IgD-negative memory B cell (primary cell): Measurements from ENCODE around the gene KRT72. TPM values are rescaled to one million over a fixed set of nuclear protein-coding genes. Genes with fewer than 3 reads are reported as not detected.
"Not testable (repeated sequence)": the region's sequence is repeated elsewhere in the genome, so short reads cannot be mapped to it uniquely, and the experiment has no call there.

ENCODE experiments used
- H3K27ac Mint-ChIP-seq, 3 donors: one replicate each; pipeline ENCODE4 v1.8.0; 2020 to 2022; ENCODE audit warnings: mild to moderate bottlenecking in 3 of 3, mixed read lengths in 3 of 3, moderate library complexity in 1 of 3
- H3K27me3 Mint-ChIP-seq: one replicate; pipeline ENCODE4 v1.8.0; 2021; ENCODE audit warnings: mixed read lengths
- H3K36me3 Mint-ChIP-seq: one replicate; pipeline ENCODE4 v1.8.0; 2020; ENCODE audit warnings: mild to moderate bottlenecking, mixed read lengths
- H3K4me1 Mint-ChIP-seq, 3 donors: one replicate each; pipeline ENCODE4 v1.8.0; 2020 to 2022; ENCODE audit warnings: mixed read lengths in 3 of 3, mild to moderate bottlenecking in 1 of 3
- H3K4me3 Mint-ChIP-seq, 4 donors: one replicate each; pipeline ENCODE4 v1.8.0; 2020 to 2022; ENCODE audit warnings: mild to moderate bottlenecking in 4 of 4, mixed read lengths in 4 of 4, moderate library complexity in 3 of 4
- H3K9me3 Mint-ChIP-seq, 3 donors: one replicate each; pipeline ENCODE4 v1.8.0; 2020 to 2021; ENCODE audit warnings: mixed read lengths in 3 of 3, mild to moderate bottlenecking in 1 of 3
- polyA plus RNA-seq: library from polyadenylated mRNA; unstranded; fragments of 300-500 nt; fragmentation: Illumina TruSeq; gene quantifications from one replicate; pipeline ENCODE4 v1.2.3, GENCODE V29; 2021

Gene KRT72
- polyA plus RNA-seq, 1 donor from 2014 or later: not detected

GRCh38 chr12:52605542-52605941 lies 4.3 kb upstream of the KRT72 start:
- Mint-ChIP-seq H3K9me3 (no peaks in the 10 kb centered on the region), H3K27ac (no peak overlapping the region), H3K4me3 (no peak overlapping the region), H3K27me3 (peaks cover 23% of the 10 kb centered on the region), H3K36me3 (no peaks in the 10 kb centered on the region), H3K4me1 (peaks cover 0 to 2% (median 0%) of the 10 kb centered on the region in 3 donors)

DNA sequence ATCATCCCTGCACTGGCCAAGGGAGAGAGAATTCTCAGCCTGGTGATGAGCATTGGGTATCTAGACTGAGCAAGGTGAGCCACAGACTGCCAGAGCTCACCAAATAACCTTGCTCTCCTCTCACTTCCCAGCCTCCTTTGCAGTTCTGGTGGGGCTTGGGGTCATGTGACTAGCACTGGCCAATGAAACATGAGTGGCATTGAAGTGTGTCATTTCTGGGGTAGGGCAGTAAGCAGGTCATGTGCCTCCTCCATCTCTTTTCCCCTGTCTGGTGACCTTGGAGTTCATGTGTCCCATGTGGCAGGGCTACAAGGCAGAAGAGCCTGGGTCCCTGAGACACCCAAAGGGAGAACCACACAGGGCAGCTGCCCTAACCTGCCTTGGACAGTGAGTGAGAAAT lies 3.6 kb upstream of the KRT72 start:
- H3K4me1 Mint-ChIP-seq: peaks cover 0 to 2% (median 0%) of the 10 kb centered on the region in 3 donors
- peaks cover 26% of the 10 kb centered on the region for H3K27me3 Mint-ChIP-seq
- H3K27ac Mint-ChIP-seq: peak overlapping the region in 1 of 3 donors; percentile 74
- H3K36me3 Mint-ChIP-seq: no peaks in the 10 kb centered on the region
- no peak overlapping the region for H3K4me3 Mint-ChIP-seq
- H3K9me3 Mint-ChIP-seq: no peaks in the 10 kb centered on the region

DNA sequence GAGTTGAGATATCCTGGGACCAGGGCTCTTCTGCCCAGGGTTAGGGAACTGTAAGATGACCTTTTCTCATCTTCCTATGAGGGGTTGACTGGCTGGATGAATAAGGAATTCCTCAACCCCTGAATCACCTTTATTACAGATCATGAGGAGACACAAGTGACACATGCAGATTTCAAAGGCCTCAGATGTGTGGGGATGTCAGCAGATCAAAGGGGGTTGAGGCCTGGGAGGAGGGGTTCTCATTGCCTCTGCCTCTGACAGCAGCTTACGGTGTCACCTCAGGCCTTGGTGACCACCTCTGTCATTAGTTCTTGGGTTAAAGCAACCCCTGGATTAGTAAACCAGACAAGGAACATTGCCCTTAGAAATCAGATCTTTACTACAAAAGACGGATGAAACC lies 2.1 kb upstream of the KRT72 start:
- no peak overlapping the region for H3K4me3 Mint-ChIP-seq
- H3K27me3 Mint-ChIP-seq: peaks cover 21% of the 10 kb centered on the region
- H3K4me1 Mint-ChIP-seq: peaks cover 0 to 2% (median 0%) of the 10 kb centered on the region in 3 donors

GRCh38 chr12:52602552-52602951 lies 1.3 kb upstream of the KRT72 start:
- Mint-ChIP-seq H3K27me3 (peaks cover 21% of the 10 kb centered on the region), H3K4me1 (peaks cover 0 to 2% (median 0%) of the 10 kb centered on the region in 3 donors), H3K4me3 (no peak overlapping the region), H3K36me3 (no peaks in the 10 kb centered on the region), H3K27ac (no peak overlapping the region), H3K9me3 (peaks cover 0 to 2% (median 0%) of the 10 kb centered on the region in 3 donors)

More for the DNA sequence above, 2.1 kb upstream of the KRT72 start:
- Mint-ChIP-seq H3K27ac (no peak overlapping the region), H3K9me3 (peaks cover 0 to 2% (median 0%) of the 10 kb centered on the region in 3 donors), H3K36me3 (no peaks in the 10 kb centered on the region)

DNA sequence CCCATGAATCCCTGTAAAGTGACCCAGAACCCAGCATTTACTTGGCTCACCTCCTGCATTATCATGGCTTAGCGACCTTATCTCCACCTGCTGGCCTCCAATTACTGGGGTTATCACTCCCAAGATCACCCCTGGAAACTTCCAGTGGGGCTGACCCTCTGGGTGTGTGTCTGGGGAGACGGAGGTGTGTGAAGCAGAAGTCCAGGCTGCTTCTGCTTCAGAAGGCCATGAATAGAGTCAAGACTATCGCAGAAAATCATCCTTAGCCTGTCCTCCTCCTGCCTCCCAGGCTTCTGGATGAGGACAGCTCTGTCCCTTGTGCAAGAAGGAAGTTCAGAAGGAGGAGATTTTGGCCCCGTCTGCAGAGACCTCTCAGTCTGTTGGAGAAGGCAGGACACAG lies 408 bp upstream of the KRT72 start:
- Mint-ChIP-seq H3K27ac (no peak overlapping the region), H3K4me1 (peaks cover 0 to 2% (median 0%) of the 10 kb centered on the region in 3 donors)

DNA sequence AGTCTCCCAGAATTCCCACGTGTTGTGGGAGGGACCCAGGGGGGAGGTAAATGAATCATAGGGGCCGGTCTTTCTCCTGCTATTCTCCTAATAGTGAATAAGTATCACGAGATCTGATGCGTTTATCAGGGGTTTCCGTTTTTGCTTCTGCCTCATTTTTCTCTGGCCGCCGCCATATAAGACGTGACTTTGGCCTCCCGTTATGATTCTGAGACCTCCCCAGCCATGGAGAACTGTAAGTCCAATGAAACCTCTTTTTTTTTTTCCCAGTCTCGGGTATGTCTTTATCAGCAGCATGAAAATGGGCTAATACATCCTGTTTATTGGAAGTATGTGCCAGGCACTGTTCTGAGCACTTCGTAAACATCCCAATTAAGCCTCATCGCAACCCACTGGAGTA lies 788 bp downstream of the KRT72 start:
- no peak overlapping the region for H3K27ac Mint-ChIP-seq
- peaks cover 0 to 2% (median 0%) of the 10 kb centered on the region in 3 donors for H3K4me1 Mint-ChIP-seq
- H3K36me3 Mint-ChIP-seq: no peaks in the 10 kb centered on the region
- peaks cover 0 to 2% (median 0%) of the 10 kb centered on the region in 3 donors for H3K9me3 Mint-ChIP-seq
- H3K4me3 Mint-ChIP-seq: no peak overlapping the region
- H3K27me3 Mint-ChIP-seq: peaks cover 21% of the 10 kb centered on the region

More for the DNA sequence above, 408 bp upstream of the KRT72 start:
- H3K9me3 Mint-ChIP-seq: peaks cover 0 to 2% (median 0%) of the 10 kb centered on the region in 3 donors
- no peaks in the 10 kb centered on the region for H3K36me3 Mint-ChIP-seq
- H3K4me3 Mint-ChIP-seq: no peak overlapping the region
- H3K27me3 Mint-ChIP-seq: peaks cover 20% of the 10 kb centered on the region

GRCh38 chr12:52600071-52600470 lies 1.2 kb downstream of the KRT72 start:
- no peak overlapping the region for H3K27ac Mint-ChIP-seq
- peaks cover 21% of the 10 kb centered on the region for H3K27me3 Mint-ChIP-seq
- H3K4me3 Mint-ChIP-seq: no peak overlapping the region
- H3K36me3 Mint-ChIP-seq: no peaks in the 10 kb centered on the region
- peaks cover 0 to 2% (median 0%) of the 10 kb centered on the region in 3 donors for H3K9me3 Mint-ChIP-seq
- H3K4me1 Mint-ChIP-seq: peaks cover 0 to 2% (median 0%) of the 10 kb centered on the region in 3 donors

GRCh38 chr12:52598966-52599365 lies 2.3 kb downstream of the KRT72 start:
- no peaks in the 10 kb centered on the region for H3K36me3 Mint-ChIP-seq
- H3K27ac Mint-ChIP-seq: no peak overlapping the region
- peaks cover 24% of the 10 kb centered on the region for H3K27me3 Mint-ChIP-seq
- peaks cover 0 to 2% (median 0%) of the 10 kb centered on the region in 3 donors for H3K4me1 Mint-ChIP-seq
- peaks cover 0 to 5% (median 0%) of the 10 kb centered on the region in 3 donors for H3K9me3 Mint-ChIP-seq
- no peak overlapping the region for H3K4me3 Mint-ChIP-seq

DNA sequence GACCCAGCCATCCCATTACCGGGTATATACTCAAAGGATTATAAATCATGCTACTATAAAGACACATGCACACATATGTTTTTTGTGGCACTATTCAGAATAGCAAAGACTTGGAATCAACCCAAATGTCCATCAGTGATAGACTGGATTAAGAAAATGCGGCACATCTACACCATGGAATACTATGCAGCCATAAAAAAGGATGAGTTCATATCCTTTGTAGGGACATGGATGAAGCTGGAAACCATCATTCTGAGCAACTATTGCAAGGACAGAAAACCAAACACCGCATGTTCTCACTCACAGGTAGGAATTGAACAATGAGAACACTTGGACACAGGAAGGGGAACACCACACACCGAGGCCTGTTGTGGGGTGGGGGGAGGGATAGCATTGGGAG lies 7.0 kb downstream of the KRT72 start:
- H3K27me3 Mint-ChIP-seq: peaks cover 14% of the 10 kb centered on the region
- not testable (repeated sequence) for H3K9me3 Mint-ChIP-seq, H3K4me3 Mint-ChIP-seq, H3K27ac Mint-ChIP-seq, H3K4me1 Mint-ChIP-seq, H3K36me3 Mint-ChIP-seq

DNA sequence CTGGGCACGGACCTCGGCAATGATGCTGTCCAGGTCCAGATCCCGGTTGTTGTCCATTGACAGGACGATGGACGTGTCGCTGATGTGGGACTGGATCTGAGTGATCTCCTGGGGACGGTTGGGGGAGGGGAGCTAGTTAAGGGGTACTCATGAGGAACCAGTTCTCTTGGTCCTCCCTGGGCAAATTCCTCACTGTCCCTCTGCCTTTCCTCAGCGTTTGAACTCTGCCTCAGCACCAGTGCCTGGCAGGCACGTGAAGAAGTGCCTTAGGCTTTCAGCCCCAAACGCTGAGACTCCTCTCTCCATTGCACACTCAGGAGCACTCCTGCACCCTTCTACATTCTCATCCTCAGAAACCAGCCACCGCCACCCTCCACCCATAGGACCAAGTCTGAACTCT lies 9.7 kb downstream of the KRT72 start:
- Mint-ChIP-seq H3K27ac (peak overlapping the region in 1 of 3 donors; percentile 3), H3K36me3 (no peaks in the 10 kb centered on the region)

GRCh38 chr12:52590021-52590420 lies 11.2 kb downstream of the KRT72 start:
- no peaks in the 10 kb centered on the region for H3K36me3 Mint-ChIP-seq
- peaks cover 0 to 3% (median 0%) of the 10 kb centered on the region in 3 donors for H3K9me3 Mint-ChIP-seq
- H3K4me3 Mint-ChIP-seq: no peak overlapping the region
- peaks cover 13% of the 10 kb centered on the region for H3K27me3 Mint-ChIP-seq
- H3K4me1 Mint-ChIP-seq: peaks cover 0 to 2% (median 0%) of the 10 kb centered on the region in 3 donors
- H3K27ac Mint-ChIP-seq: no peak overlapping the region

More for the DNA sequence above, 9.7 kb downstream of the KRT72 start:
- Mint-ChIP-seq H3K27me3 (peaks cover 14% of the 10 kb centered on the region), H3K4me3 (no peak overlapping the region), H3K4me1 (peaks cover 0 to 2% (median 0%) of the 10 kb centered on the region in 3 donors), H3K9me3 (peaks cover 0 to 3% (median 0%) of the 10 kb centered on the region in 3 donors)

- Mint-ChIP-seq H3K27me3 (peaks cover 9% of the 10 kb centered on the region), H3K4me1 (peaks cover 0 to 2% (median 0%) of the 10 kb centered on the region in 3 donors), H3K4me3 (no peak overlapping the region), H3K36me3 (no peaks in the 10 kb centered on the region), H3K9me3 (no peaks in the 10 kb centered on the region), H3K27ac (peak overlapping the region in 1 of 3 donors; percentile 21)
Measured at GRCh38 chr12:52587563-52587962, 13.7 kb downstream of the KRT72 start.

DNA sequence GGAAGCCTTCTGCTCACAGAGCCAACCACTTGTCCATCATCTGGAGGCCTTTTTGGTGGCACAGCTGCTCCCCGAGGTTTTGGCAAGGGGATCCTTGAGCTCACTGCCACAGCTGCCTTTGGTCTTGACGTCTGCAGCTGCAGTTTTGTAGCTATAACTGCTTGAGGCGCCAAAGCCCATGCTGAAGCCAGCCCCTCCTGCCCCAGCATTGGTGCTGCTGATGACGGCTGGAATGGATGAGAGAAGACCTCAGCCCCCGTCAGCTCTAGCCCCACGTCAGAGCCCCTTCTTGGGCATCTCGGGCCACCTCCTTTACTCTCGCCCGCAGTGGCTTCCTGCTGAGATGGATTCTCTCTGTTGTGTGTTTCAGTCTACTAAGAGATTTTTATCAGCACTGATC lies 15.3 kb downstream of the KRT72 start:
- Mint-ChIP-seq H3K9me3 (no peaks in the 10 kb centered on the region), H3K27me3 (peaks cover 6% of the 10 kb centered on the region), H3K36me3 (no peaks in the 10 kb centered on the region), H3K4me3 (no peak overlapping the region), H3K27ac (no peak overlapping the region), H3K4me1 (no peaks in the 10 kb centered on the region)

GRCh38 chr12:52585066-52585465 lies 16.2 kb downstream of the KRT72 start:
- Mint-ChIP-seq H3K36me3 (no peaks in the 10 kb centered on the region), H3K27ac (no peak overlapping the region), H3K4me1 (no peaks in the 10 kb centered on the region), H3K27me3 (peaks cover 6% of the 10 kb centered on the region), H3K9me3 (peaks cover 0 to 2% (median 0%) of the 10 kb centered on the region in 3 donors), H3K4me3 (no peak overlapping the region)

DNA sequence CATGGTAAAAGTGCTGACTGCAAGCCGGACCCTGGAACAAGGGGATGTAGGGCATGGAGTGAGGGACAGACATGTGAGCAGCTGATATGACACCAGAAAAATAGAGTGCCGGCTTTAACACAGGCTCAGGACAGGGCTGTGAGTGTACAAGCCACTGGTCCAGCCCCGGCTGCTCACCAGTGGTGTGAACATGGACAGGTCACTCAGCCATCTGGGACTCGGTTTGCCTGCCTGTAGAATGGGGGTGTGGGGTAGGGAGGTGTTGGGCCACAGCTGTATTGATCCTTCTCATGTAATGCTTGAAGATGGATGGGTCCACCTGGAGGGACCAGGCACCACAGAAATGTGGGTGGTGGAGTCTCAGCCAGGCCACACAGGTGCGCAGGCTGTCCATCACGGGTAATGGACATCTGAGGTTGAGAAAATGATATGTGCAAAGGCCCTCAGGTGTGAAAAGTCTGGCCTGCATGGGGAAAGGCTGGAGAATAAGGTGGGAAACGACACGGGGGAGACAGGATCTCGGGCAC lies 17.0 kb downstream of the KRT72 start:
- Mint-ChIP-seq H3K27me3 (peaks cover 7% of the 10 kb centered on the region), H3K4me1 (no peaks in the 10 kb centered on the region), H3K36me3 (no peaks in the 10 kb centered on the region), H3K27ac (no peak overlapping the region), H3K4me3 (no peak overlapping the region), H3K9me3 (peaks cover 0 to 2% (median 0%) of the 10 kb centered on the region in 3 donors)

GRCh38 chr12:52582971-52583456 lies 18.2 kb downstream of the KRT72 start:
- Mint-ChIP-seq H3K36me3 (no peaks in the 10 kb centered on the region), H3K4me1 (no peaks in the 10 kb centered on the region), H3K27ac (no peak overlapping the region), H3K9me3 (peaks cover 0 to 2% (median 0%) of the 10 kb centered on the region in 3 donors), H3K27me3 (peaks cover 11% of the 10 kb centered on the region), H3K4me3 (no peak overlapping the region)
